Stimulated activated CD4-positive, alpha-beta T cell treated with anti-CD3 and anti-CD28 coated beads, Interleukin-12 subunit alpha, Interleukin-12 subunit beta, amount 100 ng/mL, for 4 hours (primary cell): ENCODE measurements around the gene TTLL5.
"Not testable (repeated sequence)": the region's sequence is repeated elsewhere in the genome, so short reads cannot be mapped to it uniquely, and the experiment has no call there.

Source experiments
- DNase-seq: peaks from one replicate; pipeline ENCODE4 v3.0.0-alpha.2; 2020

Gene TTLL5

GRCh38 chr14:75925141-75925840 is 264.2 kb downstream of the TTLL5 start:
- not testable (repeated sequence) for DNase-seq

- DNase-seq = no peak
Observed at GRCh38 chr14:75926431-75927115, 265.5 kb downstream of the TTLL5 start.

GRCh38 chr14:75927564-75928087 is 266.6 kb downstream of the TTLL5 start:
- no peak for DNase-seq

GRCh38 chr14:75928690-75929181 is 267.7 kb downstream of the TTLL5 start:
- DNase-seq = no peak

GRCh38 chr14:75933712-75934296 is 272.8 kb downstream of the TTLL5 start:
- no peak for DNase-seq

GRCh38 chr14:75934998-75935628 is 274.1 kb downstream of the TTLL5 start:
- no peak for DNase-seq

GRCh38 chr14:75939200-75939599 is 278.2 kb downstream of the TTLL5 start:
- DNase-seq = no peak

GRCh38 chr14:75941030-75941429 is 280.0 kb downstream of the TTLL5 start:
- no peak for DNase-seq

- no peak for DNase-seq
Observed at GRCh38 chr14:75944607-75945241, 283.7 kb downstream of the TTLL5 start.

GRCh38 chr14:75946785-75947184 is 285.7 kb downstream of the TTLL5 start:
- no peak for DNase-seq

- no peak for DNase-seq
Observed at GRCh38 chr14:75952489-75952888, 291.4 kb downstream of the TTLL5 start.

GRCh38 chr14:75959031-75959430 is 298.0 kb downstream of the TTLL5 start:
- DNase-seq = no peak

GRCh38 chr14:75960231-75960630 is 299.2 kb downstream of the TTLL5 start:
- DNase-seq = no peak

- DNase-seq = no peak
Observed at GRCh38 chr14:75961662-75962061, 300.6 kb downstream of the TTLL5 start.

GRCh38 chr14:75967866-75968265 is 306.8 kb downstream of the TTLL5 start:
- no peak for DNase-seq

GRCh38 chr14:75968456-75968855 is 307.4 kb downstream of the TTLL5 start:
- no peak for DNase-seq

- no peak for DNase-seq
Observed at GRCh38 chr14:75969126-75969525, 308.1 kb downstream of the TTLL5 start.

GRCh38 chr14:75969891-75970290 is 308.8 kb downstream of the TTLL5 start:
- no peak for DNase-seq

- no peak for DNase-seq
Observed at GRCh38 chr14:75970989-75971388, 309.9 kb downstream of the TTLL5 start.

- DNase-seq = no peak
Observed at GRCh38 chr14:75971509-75971908, 310.5 kb downstream of the TTLL5 start.

GRCh38 chr14:75972801-75973421 is 311.9 kb downstream of the TTLL5 start:
- DNase-seq = no peak
